SK-MEL-5 (cell line): Measurements from ENCODE around the gene CEACAM3. TPM values are rescaled to one million over a fixed set of nuclear protein-coding genes. Genes with fewer than 3 reads are reported as not detected.

ENCODE experiments used
- DNase-seq: peaks from one replicate; pipeline ENCODE4 v3.0.0-alpha.2; 2016; ENCODE audit warnings: low read depth, low spot score
- in situ Hi-C: cut with HindIII; loops from 2 replicates; pipeline ENCODE4 v1.10.0; 2016; ENCODE audit warnings: low sequenced_read_pairs, high pct_unique_total_duplicates, low pct_unique_long_range_greater_than_20kb
- total RNA-seq: library from RNA; depleted of rRNA; stranded (reverse); fragments of >200 nt; shearing (Covaris generic); gene quantifications from 2 replicates; pipeline ENCODE4 v1.2.3, GENCODE V29; 2014

Gene CEACAM3
- total RNA-seq, 1 experiment from 2014 or later: not detected

DNA sequence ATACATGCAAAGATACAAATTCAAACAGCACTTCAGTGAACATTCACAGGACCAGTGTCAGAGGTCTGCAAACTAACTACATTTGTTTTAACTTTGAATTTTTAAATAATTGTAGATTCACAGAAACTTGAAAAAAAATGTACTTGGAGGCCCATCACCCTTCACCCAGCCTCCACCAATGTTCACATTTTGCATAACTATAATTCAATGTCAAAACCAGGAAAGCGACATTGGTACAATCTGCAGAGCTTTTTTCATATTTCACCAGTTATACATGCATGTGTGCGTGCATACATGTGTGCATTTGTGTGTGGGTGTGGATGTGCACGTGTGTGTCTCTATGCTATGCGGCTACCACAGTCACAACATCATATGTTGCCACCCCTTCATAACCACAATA, 18.9 kb downstream of the CEACAM3 start:
- no peak for DNase-seq
- in situ Hi-C loops: no loop called here

DNA sequence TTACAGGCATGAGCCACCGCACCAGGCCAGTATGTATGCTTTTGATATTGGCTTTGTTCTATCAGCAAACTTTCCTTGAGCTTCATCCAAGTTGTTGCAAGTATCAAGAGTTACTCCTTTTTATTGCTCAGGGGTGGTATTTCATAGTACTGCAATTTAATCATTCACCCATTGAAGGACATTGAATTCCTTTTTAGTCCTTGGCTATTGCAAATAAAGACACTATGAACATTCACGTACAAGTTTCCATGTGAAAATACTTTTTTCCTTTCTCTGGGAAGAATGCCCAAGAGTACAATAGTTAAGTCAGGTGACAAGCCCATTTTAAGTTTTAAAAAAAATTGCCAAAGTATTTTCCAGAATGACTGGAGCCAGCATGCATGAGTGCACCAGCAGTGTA, 20.4 kb downstream of the CEACAM3 start:
- in situ Hi-C loops: no loop called here
- no peak for DNase-seq

GRCh38 chr19:41821003-41821735, 24.8 kb downstream of the CEACAM3 start:
- in situ Hi-C loops: no loop called here
- peak; percentile 74 for DNase-seq

- in situ Hi-C loops: no loop called here
- no peak for DNase-seq
Observed at GRCh38 chr19:41837981-41838708, 41.8 kb downstream of the CEACAM3 start.

- in situ Hi-C loops: no loop called here
- no peak for DNase-seq
Observed at GRCh38 chr19:41839211-41839610, 42.8 kb downstream of the CEACAM3 start.

GRCh38 chr19:41843371-41843770, 47.0 kb downstream of the CEACAM3 start:
- in situ Hi-C loops: no loop called here
- no peak for DNase-seq

DNA sequence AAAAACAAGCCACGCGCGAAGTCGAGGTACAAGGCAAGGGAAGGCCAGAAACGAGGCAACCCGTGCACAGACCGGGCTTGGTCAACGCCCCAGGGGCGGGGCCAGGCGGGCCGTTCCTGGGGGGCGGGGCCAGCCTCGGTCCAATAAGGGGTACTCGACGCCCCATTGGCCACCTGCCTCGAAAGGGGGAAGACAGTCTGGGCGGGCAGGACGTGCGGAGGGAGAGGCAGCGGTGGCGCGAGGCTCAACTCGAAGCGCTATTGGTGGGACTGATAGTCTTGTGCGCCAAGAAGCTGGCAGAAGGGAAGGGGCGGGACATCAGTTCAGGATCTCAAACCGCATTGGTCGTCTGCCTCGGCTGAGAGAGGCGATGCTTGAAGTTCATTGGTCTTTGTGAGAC, 48.2 kb downstream of the CEACAM3 start, which contains the start of gene LYPD4:
Gene LYPD4 (minus strand): TSS at position 83 of the 400 bp plus-strand sequence. CDS start 5,398 bp downstream, outside the sequence.
- DNase-seq: no peak
- in situ Hi-C loops: no loop called here

DNA sequence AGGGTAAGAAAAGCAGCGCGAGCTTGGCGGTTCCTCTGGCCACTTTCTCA, 48.4 kb downstream of the CEACAM3 start, which contains the start of gene DMRTC2:
Gene DMRTC2 (plus strand): TSS at position 42 of the 50 bp plus-strand sequence. CDS start 2,387 bp downstream, outside the sequence.
- in situ Hi-C loops: no loop called here
- DNase-seq: no peak

DNA sequence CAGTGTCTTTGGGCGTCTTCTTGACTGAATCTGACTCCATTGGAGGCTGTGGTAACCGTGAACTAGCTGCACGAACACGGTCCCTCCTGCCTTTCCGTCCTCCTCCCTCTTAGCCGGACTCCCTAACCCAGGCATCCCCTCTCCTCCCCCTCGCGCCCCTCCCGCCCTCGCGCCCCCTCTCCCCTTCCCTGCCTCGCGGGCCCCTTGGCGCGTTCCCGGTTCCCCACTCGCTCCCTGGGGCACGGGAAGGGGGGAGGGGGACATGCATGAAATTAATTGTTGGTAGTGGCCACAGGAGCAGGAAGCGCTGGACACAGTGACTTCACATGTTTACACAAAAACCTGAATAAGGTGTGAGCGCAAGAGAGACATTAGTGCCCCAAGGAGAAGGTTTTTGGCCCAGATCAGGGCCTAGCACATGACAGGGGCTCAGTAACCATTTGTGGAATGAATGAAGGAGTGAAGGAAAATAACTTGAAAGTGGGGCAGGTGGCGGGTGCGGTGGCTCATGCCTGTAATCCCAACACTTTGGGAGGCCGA, 48.7 kb downstream of the CEACAM3 start:
- no peak for DNase-seq
- in situ Hi-C loops: no loop called here

- no peak for DNase-seq
- in situ Hi-C loops: no loop called here
Observed at GRCh38 chr19:41847351-41848105, 51.1 kb downstream of the CEACAM3 start.

DNA sequence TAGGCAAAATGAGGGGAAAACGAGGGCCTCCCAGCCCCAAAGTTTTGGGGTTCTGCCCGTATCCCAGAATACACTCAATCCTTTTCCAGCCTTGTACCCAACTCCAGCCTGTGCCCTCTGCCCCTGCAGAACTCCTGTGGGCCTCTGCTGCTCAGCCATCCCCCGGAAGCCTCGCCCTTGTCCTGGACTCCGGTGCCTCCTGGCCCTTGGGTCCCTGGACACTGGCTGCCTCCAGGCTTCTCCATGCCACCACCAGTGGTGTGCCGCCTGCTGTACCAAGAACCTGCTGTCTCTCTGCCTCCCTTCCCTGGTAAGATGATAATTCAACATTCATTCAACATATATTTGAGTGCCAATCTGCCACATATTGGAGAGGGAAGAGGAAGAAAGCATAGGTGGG, 52.3 kb downstream of the CEACAM3 start:
- in situ Hi-C loops: no loop called here
- no peak for DNase-seq

DNA sequence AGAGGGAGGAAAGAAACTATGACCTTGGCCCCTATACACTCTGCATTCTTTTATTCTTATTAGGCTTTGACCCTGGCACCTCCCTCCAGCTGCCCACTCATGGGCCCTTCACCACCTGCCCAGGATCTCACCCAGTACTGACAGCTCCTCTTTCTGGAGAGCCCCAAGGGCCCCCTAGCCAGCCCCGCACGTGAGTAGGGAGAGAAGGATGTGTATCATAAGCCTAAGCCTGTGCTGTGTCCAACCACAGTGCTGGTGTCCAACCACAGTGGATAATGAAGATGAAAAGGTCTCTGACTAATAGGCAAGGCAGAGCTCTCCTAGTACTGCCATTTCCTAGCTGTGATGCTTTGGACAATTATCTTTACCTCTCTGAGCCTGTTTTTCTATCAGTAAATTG, 52.7 kb downstream of the CEACAM3 start:
- in situ Hi-C loops: no loop called here
- DNase-seq: no peak

DNA sequence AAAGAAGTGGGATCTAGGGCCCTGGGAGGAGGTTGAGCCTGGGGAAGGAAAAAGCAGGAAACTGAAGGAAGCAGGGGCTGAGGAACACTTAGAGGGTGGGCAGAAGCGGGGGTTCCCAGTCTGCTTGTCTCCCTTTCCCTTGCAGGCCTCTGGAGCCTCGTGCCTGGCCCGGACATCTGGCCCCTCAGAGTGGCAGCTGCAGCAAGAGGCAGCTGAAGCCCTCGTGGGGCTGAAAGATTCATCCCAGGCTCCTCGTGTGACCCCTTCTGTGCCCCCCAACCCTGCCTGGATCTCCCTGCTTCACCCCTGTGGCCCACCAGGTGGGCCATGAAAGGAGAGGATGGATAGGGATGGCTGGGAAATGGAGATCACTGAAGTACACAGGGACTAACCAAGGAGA, 54.0 kb downstream of the CEACAM3 start:
- in situ Hi-C loops: no loop called here
- DNase-seq: no peak

DNA sequence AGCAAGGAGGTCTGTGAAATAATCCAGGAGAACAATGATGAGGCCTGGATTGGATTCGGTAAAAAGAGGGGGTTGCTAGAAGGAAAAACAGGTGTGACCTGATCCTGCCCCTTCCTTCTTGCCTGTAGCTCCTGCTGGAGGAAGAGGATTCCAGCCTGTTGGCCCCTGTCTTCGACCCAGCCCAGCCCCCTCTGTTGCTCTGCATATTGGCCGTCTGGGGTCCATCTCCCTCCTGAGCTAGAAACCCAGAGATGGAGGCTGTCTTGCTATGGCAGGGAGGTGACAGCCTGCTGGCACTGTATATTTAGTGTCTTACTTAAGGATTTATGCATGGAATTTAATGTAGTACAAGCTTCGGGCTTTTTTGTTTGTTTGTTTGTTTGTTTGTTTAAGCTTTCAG, 55.1 kb downstream of the CEACAM3 start:
- no peak for DNase-seq
- in situ Hi-C loops: no loop called here

GRCh38 chr19:41853344-41853743, 57.0 kb downstream of the CEACAM3 start:
- no peak for DNase-seq
- in situ Hi-C loops: no loop called here

DNA sequence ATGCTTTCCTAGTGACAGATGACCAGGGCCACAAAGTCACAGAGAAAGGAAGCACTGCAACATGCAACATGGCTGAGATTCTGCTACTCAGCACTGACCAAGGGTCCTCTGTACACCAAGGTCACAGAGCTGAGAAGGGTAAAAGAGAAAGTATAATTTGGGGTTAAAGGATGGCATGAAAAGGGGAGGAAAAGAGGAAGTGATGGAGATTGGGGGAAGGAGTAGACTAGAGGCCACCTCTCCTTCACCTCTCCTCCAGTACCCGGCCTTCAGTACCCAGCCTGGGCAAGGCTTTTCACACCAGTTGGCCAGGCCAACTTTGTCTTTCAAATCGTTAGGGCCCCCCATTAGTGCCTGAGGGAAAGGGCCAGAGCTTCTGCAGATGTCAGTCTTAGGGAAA, 57.4 kb downstream of the CEACAM3 start:
- in situ Hi-C loops: no loop called here
- DNase-seq: no peak

GRCh38 chr19:41859213-41859617, 62.8 kb downstream of the CEACAM3 start:
- DNase-seq: no peak
- in situ Hi-C loops: no loop called here

DNA sequence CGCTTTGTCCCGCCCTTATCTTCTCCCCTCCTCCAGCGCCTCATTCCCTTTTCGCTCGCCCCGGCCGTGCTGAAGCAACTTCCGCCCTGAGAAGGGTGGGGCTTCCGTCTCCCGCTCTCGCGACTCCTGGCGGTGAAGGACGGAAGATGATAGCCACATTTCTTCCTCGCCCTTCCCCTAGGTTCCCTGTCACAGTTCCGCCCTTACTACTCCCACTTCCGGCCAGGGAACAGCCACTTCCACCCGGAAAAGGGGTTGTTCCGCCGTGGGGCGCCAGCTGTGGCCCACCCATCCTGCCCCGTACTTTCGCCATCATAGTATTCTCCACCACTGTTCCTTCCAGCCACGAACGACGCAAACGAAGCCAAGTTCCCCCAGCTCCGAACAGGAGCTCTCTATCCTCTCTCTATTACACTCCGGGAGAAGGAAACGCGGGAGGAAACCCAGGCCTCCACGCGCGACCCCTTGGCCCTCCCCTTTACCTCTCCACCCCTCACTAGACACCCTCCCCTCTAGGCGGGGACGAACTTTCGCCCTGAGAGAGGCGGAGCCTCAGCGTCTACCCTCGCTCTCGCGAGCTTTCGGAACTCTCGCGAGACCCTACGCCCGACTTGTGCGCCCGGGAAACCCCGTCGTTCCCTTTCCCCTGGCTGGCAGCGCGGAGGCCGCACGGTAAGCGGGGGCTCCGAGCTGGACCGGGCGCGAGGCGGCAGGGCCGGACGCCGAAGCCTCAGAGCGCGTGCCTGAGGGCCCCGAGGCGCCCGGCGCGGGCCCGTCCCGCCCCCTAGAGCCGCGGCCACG, 63.4 kb downstream of the CEACAM3 start, which contains the start of gene RPS19:
Gene RPS19 (plus strand): TSS at position 638 of the 801 bp plus-strand sequence. CDS start 520 bp downstream, outside the sequence.
- DNase-seq: peak; percentile 98
- in situ Hi-C loops: no loop called here
